ENCODE measurements around the gene DAPK2.
"Not testable (repeated sequence)": the region's sequence is repeated elsewhere in the genome, so short reads cannot be mapped to it uniquely, and the experiment has no call there.

DAPK2 gene

DNA sequence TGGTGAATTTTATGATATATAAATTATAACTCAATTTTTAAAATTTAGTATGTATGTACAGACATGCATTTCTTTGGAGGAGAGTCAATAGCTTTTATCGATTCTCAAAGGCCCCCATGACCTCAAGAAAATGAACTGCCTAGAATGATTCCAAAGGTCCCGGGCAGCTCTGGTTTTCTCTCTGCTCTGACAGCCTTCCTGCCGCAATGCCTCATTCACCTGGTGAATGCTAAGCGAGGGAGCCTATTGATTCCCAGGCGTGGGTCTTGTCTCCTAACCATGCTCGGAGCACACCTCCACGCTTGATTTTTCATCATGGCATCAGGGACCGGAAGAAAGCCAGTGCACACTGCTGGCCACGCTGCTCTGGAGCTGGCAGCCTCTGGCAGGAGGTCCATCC lies 132.9 kb downstream of the DAPK2 start:
- DNase-seq (ENCODE audit: low spot score) = no peak

- no peak for DNase-seq (ENCODE audit: low spot score)
These were observed 134.1 kb downstream of the DAPK2 start for GRCh38 chr15:63912061-63912615.

DNA sequence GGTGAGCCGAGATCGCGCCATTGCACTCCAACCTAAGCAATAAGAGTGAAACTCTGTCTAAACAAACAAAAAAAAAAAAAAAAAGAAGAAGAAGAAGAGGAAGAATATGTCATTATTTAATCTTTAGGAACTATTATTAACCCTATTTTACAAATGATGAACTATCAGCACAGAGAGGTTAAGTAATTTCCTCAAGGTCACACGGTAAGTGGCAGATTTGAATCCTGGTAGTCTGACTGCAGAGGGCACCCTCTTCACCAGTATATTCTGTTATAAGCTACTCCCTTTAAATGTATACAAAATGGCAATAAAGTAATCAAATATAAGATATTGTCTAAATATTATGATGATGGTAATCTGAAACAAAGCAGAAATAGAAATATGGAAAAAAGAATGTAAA lies 135.1 kb downstream of the DAPK2 start:
- DNase-seq (ENCODE audit: low spot score) = no peak

GRCh38 chr15:63909819-63910437 lies 136.4 kb downstream of the DAPK2 start:
- DNase-seq (ENCODE audit: low spot score) = peak; percentile 84

DNA sequence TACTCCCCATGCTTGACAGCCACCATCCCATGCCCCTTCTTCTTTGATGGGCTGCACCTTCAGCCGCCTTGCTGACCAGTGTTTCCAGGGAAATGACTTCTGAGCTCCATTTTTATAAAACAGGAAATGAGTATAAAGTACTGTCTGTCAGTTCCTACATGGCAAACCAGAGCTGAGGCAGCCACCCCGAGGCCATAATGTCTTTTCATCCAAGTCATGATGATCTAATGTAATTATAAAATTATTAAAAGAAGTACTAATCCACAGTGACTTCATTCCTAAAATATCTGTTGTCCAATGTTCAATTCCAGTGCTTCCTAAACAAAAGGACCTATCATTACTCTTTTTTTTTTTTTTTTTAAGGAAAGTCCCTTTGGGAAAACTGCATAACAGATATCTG lies 137.3 kb downstream of the DAPK2 start:
- peak; percentile 31 for DNase-seq (ENCODE audit: low spot score)

GRCh38 chr15:63908281-63908680 lies 138.0 kb downstream of the DAPK2 start:
- no peak for DNase-seq (ENCODE audit: low spot score)

- DNase-seq (ENCODE audit: low spot score) = no peak
These were observed 138.8 kb downstream of the DAPK2 start for GRCh38 chr15:63907521-63907920.

DNA sequence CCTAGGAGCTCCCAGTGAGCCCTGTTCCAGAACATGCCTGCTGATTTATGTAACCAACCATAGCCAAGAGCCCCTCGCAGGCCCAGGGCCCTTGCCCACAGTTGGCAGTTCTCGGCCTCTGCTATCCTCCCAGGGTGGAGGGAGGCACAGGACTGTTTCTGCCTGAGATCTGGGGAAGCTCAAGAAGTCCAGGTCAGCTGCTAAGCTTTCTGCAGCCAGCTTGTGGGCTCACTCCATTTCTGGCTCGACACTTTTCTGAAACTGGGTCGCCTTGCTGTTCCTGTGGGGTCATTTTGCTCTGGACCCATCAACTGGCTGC lies 140.1 kb downstream of the DAPK2 start:
- DNase-seq (ENCODE audit: low spot score) = no peak

DNA sequence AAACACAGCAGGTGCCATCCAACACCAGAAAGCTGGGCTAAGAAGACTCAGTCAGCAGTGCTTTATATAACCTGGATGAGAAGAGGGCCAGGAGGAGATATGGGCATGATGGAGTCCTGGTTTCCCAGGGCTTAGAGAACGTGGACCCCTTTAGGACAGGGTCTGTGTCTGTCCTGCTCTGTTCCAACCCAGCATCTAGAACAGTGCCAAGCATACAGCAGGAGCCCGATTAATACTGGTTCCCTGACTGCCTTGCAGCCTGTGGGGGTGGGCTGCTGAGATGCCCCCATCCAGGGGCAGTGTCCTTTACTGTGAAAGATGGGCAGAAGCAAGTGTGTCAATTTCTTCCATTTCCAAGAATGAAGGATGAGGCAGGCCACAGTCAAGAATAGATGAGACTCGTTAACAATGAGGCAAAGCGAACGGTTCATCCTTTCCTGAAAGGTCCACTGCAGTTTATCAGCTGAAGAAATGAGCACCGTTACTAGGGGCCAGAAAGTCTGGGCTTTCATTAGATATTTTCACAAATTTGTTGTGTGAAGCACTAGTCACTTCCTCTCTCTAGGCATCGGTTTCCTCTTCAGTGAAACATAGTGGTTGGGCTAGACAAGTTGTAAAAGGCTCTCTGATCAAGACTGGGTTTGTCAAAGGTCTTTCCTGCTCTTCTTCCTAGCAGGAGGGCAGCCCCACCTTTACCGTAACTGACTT lies 140.6 kb downstream of the DAPK2 start:
- no peak for DNase-seq (ENCODE audit: low spot score)

DNA sequence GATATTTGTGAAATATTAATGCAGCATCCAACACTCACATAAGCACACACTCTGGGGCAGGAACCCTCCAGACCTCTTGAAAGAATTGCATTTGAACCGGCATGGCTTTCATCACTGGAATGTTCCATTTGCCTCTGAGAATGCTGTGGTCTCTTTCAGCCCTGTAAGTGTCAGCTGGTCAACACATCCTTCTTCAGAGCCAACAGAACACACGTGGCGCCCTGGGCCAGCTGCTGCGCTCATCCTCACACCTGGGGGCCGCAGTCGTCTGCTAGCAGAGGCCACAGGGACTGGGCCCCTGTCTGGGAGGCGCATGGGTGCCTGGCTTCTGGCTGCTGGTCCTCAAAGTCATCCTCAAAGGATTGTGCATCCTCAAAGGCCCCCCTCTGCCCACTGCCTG lies 141.2 kb downstream of the DAPK2 start:
- DNase-seq (ENCODE audit: low spot score) = no peak

GRCh38 chr15:63904042-63904441 lies 142.2 kb downstream of the DAPK2 start:
- DNase-seq (ENCODE audit: low spot score) = no peak

GRCh38 chr15:63902671-63903035 lies 143.6 kb downstream of the DAPK2 start:
- no peak for DNase-seq (ENCODE audit: low spot score)

GRCh38 chr15:63901912-63902670 lies 144.2 kb downstream of the DAPK2 start:
- DNase-seq (ENCODE audit: low spot score) = no peak

DNA sequence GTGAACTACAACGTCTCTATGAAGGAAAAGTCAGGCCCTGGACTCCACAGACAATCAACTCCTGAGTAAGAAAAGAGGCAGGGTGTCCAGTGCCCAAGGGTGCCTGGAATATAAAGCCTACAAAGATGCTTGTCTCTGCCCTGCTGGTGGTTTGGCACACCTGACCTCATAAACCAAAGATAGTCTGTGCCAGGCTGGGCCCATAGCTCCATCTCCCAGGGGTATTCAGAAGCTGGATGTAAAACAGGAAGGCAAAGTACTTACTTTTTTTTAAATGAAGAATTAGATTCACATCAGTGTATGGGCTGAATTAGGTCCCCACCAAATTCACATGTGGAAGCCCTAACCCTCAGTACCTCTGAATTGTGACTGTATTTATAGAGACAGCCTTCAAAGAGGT lies 146.0 kb downstream of the DAPK2 start:
- no peak for DNase-seq (ENCODE audit: low spot score)

- not testable (repeated sequence) for DNase-seq (ENCODE audit: low spot score)
These were observed 146.7 kb downstream of the DAPK2 start for GRCh38 chr15:63899606-63900005.

- no peak for DNase-seq (ENCODE audit: low spot score)
These were observed 147.1 kb downstream of the DAPK2 start for GRCh38 chr15:63899193-63899592.

GRCh38 chr15:63896336-63897115 lies 149.8 kb downstream of the DAPK2 start:
- DNase-seq (ENCODE audit: low spot score) = peak; percentile 64

GRCh38 chr15:63895787-63896218 lies 150.5 kb downstream of the DAPK2 start:
- DNase-seq (ENCODE audit: low spot score) = no peak

DNA sequence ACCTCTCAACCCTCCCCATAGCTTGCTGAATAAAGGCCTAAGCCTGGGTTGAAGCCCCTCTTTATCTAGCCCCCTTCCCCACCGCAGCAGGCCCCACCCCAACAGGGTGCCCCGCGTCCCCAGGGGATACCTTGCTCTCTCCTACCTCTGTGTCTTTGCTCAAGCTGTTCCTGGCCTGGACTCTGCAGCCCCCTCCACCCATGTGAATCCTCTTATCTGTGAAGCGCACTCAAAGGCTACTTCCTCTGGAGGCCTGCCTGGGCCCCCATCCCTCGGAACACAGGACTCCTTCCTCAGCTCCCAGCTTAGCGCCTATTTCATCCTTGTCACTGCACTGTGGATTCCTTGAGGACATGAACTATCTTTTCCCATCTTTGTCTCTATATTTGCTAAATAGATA lies 151.1 kb downstream of the DAPK2 start:
- no peak for DNase-seq (ENCODE audit: low spot score)

DNA sequence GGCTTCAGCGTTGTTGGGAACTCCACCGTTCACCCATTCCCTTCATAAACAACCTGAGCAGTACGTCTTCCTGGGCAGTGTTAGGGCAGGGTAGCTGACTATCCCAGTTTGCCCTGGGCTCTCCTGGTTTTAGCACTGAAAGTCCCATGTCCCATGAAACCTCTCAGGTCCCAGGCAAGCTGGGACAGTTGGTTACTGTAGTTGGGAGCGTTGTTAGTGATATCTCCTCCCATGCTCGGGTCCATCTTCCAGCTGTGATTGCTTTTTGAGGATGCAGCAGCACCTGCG lies 151.7 kb downstream of the DAPK2 start:
- DNase-seq (ENCODE audit: low spot score) = no peak

- no peak for DNase-seq (ENCODE audit: low spot score)
These were observed 152.2 kb downstream of the DAPK2 start for GRCh38 chr15:63893866-63894661.

Measured in AG08395 (cell line).